Measurements from ENCODE around the gene KCTD15.

KCTD15 gene

DNA sequence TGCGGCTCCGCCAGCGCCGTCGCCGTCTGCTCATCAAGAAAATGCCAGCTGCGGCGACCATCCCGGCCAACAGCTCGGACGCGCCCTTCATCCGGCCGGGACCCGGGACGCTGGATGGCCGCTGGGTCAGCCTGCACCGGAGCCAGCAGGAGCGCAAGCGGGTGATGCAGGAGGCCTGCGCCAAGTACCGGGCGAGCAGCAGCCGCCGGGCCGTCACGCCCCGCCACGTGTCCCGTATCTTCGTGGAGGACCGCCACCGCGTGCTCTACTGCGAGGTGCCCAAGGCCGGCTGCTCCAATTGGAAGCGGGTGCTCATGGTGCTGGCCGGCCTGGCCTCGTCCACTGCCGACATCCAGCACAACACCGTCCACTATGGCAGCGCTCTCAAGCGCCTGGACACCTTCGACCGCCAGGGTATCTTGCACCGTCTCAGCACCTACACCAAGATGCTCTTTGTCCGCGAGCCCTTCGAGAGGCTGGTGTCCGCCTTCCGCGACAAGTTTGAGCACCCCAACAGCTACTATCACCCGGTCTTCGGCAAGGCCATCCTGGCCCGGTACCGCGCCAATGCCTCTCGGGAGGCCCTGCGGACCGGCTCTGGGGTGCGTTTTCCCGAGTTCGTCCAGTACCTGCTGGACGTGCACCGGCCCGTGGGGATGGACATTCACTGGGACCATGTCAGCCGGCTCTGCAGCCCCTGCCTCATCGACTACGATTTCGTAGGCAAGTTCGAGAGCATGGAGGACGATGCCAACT lies 24.4 kb upstream of the KCTD15 start:
- DNase-seq, result no peak

DNA sequence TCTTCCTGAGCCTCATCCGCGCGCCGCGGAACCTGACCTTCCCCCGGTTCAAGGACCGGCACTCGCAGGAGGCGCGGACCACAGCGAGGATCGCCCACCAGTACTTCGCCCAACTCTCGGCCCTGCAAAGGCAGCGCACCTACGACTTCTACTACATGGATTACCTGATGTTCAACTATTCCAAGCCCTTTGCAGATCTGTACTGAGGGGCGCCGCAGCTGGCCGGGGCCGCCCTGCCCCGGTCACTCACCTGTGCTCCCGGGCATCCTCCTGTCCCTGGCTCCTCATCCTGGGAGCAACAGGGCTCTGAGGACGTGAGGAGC lies 23.9 kb upstream of the KCTD15 start:
- DNase-seq, result no peak

DNA sequence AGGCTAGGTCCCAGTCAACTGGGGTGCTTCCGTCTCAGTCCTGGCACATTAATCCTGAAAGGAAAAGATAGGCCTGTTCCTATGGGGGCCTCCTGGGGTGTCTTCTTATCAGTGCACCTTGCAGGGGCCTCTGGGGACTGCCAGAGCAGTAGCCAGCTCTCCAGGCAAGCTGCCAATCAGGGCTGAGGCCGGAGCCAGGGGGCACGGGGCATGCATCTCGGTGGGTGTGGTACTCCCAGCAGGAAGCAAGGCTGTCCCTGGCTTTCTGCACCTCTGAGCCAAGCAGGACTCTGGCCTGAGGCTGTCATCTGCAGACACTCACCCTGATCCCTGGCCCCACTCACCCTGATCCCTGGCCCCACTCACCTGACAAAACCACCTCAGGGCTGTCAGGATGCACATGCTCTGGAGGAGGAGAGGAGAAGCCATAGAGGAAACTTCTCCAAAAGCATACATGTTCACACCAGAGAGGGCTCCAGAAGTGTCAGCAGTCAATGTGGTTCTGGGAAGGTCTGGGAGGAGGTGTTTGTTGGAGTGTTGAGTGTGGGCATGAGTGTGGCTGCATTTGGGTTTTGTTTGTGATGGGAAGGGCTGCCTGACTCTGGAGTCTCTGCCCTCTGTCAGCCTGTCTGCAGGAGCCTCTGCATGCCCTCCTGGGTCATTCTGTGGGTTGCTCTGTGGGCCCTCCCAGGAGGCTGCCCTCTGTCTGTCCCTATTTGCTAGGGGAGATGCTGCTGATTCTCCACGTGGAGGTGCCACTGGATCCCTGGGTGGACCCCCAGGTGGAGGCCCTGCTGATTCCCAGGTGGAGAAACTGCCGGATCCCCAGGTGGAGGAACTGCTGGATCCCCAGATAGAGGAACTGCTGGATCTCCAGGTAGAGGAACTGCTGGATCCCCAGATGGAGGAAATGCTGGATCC lies 22.7 kb upstream of the KCTD15 start:
- no peak for DNase-seq

DNA sequence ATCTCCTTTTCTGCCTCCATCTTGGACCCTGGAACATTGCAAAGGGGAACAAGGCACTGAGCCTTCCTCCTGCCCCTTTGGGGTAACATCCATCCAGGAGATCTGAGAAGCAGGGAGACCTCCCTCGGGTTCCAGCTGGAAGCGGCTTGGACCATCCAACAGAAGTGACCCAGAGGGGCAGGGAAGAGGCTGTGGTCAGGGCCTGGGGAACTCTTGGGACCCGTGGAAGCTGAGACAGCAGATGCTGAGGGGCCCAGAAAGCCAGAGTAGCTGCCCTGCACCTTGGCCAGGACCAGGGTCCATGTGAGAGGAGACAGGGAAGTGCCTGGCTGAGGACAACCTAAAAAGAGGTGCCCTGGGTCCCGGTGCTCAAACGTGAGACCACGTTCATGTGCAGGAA lies 21.9 kb upstream of the KCTD15 start:
- DNase-seq, result no peak

DNA sequence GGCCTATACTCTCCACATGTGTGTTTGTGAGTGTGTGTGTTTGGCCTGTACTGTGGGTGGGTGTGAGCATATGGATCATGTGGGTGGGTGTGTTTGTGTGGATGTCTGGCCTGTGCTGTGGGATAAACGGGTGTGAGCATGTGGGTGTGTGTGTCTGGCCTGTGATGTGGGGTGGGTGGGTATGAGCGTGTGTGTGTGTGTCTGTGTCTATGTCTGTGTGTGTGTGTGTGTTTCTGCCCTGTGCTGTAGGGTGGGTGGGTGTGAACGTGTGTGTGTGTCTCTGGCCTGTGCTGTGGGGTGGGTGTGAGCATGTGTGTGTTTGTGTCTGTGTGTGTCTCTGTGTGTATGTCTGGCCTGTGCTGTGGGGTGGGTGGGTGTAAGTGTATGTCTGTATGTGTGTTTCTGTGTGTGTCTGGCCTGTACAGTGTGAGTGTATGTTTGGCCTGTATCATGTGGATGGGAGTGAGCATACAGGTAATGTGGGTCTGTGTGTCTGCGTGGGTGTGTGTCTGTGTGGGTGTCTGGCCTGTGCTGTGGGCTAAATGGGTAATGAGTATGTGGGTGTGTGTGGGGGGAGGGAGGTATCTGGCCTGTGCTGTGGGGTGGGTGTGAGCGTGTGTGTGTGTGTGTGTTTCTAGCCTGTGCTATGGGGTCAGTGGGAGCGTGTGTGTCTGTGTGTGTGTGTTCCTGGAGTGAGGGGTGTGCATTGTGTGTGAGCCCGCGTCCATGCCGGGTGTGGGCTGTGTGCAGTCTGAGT lies 20.8 kb upstream of the KCTD15 start:
- DNase-seq, result no peak

DNA sequence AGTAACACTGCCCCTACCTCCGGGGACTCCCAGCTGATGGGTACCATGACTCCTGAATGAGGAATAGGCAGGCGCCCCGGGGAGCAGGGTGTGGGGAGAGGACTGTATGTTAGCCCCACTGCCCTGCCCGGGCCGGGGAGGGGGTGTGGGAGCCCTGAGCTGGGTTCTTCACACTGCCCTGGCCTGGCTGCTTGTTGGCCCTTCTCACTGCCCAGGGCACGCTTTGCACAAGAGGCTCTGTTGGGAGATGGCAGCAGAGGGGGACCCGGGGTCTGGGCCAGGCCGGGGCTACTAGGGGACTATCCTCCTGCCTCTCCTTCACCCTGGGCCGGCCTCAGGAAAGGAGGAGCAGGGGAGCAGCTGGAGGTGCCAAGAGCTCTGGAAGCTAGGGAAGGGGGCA lies 19.3 kb upstream of the KCTD15 start:
- DNase-seq, result no peak

DNA sequence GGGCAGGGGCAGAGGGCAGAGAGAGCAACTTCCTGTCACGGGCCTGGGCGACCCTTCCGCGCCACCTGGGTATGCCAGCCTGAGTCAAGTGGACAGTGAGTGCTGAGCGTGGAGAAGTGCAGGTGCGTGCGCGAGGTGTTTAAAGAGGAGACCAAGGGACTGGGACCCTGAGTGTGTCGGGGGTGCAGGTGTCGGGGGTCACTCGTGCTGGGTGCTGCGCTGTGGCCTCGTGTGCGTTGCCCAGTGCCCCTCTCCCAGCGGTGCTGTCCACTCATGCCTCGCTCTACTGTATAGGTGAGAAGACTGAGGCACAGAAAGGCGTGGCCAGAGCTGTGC lies 18.9 kb upstream of the KCTD15 start:
- DNase-seq, result no peak

DNA sequence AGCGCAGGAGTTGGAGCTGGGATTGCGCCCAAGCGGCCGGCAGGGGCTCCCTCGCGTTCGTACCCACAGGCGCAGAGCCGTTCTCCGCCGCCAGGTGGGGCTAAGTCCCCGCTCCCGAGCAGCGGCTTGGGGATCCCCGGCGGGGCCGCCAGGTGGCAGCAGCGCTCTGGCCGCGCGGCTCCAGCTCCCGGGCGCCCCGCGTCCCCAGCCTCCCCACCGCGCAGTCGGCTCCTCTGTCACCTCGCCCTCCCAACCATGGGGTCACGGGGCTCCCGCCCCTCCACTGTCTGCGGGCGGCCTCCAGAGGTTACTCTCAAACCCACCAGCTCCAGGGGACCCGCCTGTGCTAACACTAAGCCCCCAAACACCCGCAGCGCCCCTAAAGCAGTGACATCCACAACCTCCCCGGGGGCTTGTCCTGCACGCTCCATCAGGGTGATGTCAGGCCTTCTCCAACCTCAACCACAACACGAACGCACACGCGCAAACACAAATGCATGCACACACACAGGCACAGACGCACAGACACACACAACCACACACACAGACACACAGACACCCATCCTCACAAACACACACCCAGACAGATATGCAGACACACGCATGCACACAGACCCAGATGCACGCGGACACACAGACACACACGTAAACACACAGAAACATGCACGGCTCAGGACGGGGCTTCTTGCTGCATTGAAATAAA lies 18.4 kb upstream of the KCTD15 start:
- DNase-seq, result peak; percentile 89

DNA sequence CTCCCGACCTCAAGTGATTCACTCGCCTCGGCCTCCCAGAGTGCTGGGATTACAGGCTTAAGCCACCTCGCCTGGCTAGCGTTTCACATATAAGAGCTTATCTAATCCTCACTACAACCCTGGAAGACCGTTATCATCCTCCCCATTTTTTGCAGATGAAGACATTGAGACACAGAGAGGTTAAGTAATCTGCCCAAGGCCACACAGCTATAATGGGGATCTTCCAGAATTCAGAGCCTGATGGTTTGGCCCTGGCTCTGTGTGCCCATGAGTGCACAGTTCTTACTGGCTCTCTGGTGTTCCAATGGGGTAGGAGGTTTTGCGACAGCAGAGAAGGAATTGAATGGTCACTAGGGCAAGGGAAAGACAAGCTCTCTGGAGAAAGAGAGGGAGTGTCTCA lies 16.8 kb upstream of the KCTD15 start:
- no peak for DNase-seq

DNA sequence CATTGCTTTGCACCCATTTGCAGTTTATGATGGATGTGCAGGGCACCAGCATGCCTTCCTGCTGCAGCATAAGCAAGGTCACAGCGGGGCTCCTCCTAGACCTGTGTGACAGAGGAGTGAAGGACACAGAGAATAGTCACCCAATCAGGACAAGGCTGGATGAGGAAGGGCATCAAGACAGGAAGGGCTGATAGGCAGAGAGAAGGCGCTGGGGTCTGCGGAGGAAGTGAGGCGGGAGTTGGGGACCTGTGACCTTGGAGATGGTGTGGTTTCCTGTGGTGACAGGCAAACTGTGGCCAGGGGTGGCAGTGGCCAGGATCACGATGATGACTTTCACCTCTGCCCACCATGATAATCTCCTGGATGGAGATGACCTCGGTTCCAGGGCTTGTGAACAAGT lies 16.4 kb upstream of the KCTD15 start:
- no peak for DNase-seq

DNA sequence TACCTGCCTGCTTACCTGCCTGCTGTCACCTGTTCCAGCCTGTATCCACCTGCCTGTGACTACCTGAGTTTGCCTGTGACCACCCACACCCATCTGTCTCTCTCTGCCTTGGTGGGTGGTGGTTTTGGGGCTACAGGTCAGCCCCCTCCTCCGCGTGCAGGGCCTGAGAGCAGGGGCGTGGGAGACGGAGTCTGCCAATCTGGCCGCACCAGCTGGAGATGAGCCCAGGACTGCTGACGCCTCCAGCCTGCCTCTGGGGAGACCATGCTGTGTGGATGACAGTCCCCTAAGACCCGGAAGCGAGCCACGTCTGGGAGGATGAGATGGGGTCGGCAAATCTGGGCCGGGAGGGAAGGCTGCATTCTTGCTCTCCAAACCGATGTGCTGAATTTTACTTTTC lies 15.9 kb upstream of the KCTD15 start:
- DNase-seq, result no peak

DNA sequence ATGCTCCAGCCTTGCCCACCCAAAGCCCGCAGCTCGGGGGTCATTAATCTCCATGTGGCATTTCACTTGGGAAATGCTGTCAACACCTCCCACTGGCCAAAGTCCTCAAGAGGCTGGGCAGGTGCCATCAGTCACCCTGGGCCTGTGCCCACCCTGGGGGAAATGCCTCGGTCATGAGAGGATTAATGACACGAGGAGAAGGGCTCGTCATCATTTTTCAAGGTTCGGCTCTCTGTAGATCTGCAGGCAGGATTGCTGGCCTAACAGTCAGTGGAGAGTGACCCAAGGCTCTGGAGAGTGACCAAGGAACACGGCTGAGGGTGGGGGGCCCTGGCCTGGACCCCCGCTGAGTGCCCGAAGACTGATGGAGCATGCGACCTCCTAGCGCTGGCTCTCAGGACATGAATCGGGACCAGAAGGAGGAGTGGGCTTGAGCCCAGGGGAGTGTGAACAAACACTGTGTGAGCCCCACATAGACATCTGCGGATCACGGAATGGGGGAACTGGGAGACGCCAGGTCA lies 15.2 kb upstream of the KCTD15 start:
- DNase-seq, result no peak

DNA sequence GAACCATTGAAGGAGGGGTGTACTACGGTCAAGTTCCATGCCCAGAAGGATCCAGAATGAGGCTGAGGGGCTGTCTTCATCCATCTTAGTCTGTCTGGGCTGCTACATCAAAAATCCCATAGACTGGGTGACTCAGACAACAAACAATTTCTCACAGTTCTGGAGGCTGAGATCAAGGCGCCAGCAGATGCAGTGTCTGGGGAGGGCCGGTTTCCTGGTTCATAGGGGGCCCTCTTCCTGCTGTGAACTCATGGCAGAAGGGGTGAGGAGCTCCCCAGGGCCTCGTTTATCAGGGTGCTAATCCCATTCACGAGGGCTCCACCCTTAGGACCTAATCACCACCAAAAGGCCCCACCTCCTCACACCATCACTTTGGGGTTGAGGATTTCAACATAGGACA lies 14.7 kb upstream of the KCTD15 start:
- no peak for DNase-seq

DNA sequence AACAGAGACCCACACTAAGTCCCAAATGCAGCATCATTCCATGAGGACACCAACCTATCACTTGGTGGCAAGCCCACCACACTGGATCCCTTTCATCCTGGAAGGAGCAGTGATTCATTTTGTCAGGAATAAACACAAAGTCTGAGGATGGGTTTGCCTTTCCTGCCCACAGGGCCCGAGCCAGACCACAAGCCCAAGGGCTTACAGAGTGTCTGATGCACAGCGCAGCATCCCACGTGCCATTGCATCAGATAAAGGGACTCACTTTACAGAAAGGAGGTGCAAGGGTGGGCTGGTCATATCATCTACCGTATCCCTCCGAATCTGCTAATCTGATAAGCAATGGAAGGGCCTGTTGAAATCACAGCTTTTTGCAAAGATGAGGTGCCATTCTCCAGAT lies 12.2 kb upstream of the KCTD15 start:
- DNase-seq, result no peak

DNA sequence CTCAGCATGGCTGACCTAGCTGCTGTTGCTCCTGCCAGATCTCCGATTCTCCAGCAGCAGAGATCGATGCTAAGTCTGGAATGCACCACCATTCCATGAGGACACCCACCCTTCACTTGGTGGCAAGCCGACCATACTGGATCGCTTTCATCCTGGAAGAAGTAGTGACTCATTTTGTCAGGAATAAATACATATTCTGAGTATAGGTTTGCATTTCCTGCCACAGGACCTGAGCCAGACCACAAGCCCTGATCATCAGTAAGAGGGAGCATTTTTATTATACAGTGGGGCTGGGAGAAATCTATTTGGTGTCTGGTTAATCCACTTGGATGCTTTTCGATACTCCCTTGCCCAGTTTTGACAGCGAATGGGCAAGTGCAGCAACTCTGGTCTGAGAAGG lies 10.9 kb upstream of the KCTD15 start:
- no peak for DNase-seq

DNA sequence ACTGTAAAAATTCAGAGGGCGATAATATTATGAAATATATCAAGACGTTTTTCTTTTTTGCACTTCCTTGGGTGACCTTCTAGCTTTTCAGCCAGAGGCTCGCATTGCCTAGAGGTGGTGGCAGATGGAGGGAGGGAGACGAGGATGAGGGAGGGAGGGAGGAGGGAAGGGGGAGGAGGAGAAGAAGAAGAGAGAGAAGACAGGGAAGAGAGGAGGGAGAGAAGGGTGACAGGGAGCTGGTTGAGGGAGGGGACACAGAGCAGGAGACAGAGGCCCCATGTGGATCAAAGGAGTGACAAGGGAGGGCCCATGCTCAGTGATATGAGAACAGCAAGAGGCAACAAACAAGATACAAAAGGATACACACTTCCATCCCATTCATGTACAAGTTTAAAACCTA lies 8.0 kb upstream of the KCTD15 start:
- no peak for DNase-seq

DNA sequence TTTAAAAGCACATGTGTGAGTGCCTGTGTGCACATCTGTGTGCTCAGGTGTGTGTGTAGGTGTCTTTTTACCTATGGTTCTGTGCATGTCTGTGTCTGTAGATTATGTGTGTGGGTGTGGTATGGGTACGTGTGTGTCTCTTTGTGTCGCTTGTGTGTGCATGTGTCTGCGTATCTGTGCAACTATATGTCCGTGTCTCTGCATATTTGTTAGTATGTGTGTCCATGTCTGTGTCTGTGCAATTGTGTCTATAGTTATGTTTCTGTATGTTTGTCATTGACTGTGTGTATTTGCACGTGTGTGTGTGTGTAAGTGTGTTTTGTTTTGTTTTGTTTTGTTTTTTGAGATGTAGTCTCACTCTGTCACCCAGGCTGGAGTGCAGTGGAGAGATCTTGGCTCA lies 7.3 kb upstream of the KCTD15 start:
- no peak for DNase-seq

DNA sequence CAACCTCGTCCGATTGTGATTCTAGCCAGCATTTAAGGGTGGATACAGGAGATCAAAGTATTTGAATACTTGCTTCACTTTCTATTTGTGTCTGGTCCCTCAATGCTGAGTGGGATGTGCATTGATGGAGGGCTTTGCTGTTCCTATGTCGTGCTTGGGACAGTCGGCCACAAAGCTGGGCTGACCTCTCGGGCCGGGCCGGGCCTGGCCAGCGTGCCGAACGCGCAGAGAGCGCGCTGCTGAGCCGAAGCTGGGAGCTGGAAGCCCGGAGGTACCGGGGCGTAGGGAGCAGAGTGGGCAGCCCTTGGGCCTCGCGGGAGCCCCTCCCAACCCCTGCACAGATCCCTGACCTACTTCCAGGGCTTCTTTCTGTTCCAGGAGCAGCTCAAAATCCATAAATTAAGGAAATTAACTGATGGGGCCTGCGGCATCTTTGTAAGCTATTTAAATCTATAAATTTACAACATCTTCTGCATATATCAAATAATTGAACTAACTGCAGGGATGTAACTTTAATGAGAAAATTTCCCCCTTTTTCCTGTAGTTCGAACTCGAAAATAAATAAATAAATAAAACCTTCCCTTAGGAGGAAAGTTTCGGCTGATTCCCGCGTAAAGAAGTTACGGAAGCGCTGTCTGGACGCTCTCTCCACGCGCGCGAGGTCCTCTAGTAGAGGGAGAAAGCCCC lies 1.8 kb upstream of the KCTD15 start:
- no peak for DNase-seq

DNA sequence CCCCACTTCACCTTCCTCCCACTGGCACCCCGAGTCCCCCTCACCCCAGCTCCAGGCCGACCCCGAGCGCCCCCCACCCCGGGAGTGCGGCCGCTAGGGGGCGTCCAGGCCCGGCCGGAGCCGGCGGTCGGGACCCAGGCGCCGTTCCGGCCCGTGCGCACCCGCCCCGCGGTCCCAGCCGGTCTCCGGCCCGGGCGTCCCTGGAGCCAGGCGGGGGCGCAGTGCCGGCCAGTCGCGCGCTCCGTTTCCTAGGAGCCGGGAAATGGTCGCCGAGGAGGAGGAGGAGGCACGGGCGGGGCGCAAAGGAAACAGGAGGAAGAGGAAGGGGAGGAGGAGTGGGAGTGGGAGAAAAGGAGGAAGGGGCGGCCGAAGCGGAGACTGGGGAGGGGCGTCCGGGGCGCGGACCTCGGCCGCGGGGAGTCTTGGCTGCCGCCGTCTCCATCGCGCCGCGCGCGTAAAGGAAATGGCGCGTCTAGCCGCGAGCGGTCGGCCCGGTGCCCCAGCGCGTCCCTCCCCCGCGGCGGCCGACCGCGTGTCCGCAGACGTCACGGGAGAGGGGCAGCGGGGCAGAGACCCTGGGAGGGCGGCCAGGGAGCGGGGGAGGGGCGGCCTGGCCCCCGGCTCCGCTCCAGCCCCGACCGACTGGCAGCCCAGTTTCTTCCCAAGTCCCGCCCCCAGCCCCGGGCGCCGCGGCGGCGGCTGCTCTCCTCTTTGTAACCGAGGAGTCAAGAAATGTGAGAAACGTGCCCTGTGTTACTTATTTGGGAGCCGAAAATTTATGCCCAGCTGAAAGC lies 1.1 kb upstream of the KCTD15 start:
- DNase-seq, result peak; percentile 93

DNA sequence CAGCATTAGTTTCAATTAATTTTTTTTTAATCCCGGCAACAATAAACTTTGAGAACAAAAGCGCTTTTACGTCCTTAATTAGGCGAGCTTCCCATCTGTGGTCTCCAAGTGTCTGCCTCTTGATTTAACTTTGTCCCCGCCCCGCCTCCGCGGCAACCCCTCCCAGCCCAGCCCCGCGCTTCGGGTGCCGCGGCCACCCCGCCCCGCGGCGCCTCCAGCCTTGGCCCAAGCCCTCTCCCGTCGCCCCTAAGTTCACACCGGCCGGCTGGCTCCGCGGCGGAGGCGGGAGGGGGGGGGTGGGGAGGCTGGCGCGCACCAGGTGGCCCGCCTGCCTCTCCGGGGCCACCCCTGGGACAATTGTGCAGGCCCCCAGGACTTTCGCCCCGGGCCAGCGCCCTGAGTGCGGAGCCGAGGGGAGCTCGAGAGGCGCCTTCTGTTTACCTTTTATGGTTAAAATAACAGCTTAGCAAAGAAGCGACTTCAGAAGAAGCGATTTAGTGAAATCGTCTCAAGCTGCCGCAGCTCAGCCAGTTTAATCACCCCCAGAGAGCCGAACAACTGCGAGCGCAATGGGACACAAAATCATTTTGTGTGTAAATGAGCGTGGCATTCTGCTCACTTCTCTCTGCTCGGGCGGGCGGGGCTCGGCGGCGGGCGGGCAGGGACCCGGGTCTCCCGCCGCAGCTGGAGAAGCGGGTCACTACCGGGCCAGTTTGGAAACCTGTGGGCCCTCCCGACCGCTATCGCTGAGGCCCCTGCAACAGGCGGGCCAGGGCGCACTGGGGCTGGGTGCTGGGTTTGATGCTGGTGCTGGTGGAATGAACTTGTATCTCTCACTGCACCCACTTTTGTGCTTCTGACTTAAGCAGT lies 1.4 kb downstream of the KCTD15 start:
- peak; percentile 68 for DNase-seq

All from femur (tissue), 1 donor.